GM12875 (cell line): ENCODE results near the gene ZNF620.

Source experiments
- H3K4me3 ChIP-seq: one replicate; pipeline ENCODE4 v1.5.1; 2011; ENCODE audit warnings: low read depth, low read length, control low read depth
- TF ChIP-seq, protein P1 (sequence below): IDR thresholded peaks from 2 replicates; pipeline ENCODE4 v1.5.1; 2011; ENCODE audit warnings: low read depth, mild to moderate bottlenecking, control low read depth, inconsistent platforms, low read length, moderate library complexity, borderline replicate concordance; ENCODE audit not compliant: insufficient read depth

The ZNF620 gene

DNA sequence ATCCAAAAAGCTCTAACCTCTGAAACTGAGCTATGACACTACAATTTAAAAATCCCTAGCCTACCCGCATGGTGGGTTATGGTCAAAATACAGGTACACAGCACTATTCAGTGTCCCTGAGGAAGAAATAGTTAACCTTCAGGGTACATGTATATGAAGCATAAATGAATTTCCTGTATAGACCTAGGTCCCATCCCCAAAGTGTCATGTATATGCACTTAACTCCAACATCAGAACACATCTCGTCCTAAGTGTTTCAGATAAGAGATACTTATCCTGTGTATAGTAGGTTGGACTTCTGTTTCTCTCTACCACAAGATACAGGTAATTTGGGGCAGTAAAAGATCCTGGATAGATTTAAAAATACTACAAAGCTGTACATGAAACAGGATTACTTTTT, 42.3 kb upstream of the ZNF620 start:
- TF ChIP-seq, protein P1, sequence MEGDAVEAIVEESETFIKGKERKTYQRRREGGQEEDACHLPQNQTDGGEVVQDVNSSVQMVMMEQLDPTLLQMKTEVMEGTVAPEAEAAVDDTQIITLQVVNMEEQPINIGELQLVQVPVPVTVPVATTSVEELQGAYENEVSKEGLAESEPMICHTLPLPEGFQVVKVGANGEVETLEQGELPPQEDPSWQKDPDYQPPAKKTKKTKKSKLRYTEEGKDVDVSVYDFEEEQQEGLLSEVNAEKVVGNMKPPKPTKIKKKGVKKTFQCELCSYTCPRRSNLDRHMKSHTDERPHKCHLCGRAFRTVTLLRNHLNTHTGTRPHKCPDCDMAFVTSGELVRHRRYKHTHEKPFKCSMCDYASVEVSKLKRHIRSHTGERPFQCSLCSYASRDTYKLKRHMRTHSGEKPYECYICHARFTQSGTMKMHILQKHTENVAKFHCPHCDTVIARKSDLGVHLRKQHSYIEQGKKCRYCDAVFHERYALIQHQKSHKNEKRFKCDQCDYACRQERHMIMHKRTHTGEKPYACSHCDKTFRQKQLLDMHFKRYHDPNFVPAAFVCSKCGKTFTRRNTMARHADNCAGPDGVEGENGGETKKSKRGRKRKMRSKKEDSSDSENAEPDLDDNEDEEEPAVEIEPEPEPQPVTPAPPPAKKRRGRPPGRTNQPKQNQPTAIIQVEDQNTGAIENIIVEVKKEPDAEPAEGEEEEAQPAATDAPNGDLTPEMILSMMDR: no peak
- no peak overlapping the region for H3K4me3 ChIP-seq

DNA sequence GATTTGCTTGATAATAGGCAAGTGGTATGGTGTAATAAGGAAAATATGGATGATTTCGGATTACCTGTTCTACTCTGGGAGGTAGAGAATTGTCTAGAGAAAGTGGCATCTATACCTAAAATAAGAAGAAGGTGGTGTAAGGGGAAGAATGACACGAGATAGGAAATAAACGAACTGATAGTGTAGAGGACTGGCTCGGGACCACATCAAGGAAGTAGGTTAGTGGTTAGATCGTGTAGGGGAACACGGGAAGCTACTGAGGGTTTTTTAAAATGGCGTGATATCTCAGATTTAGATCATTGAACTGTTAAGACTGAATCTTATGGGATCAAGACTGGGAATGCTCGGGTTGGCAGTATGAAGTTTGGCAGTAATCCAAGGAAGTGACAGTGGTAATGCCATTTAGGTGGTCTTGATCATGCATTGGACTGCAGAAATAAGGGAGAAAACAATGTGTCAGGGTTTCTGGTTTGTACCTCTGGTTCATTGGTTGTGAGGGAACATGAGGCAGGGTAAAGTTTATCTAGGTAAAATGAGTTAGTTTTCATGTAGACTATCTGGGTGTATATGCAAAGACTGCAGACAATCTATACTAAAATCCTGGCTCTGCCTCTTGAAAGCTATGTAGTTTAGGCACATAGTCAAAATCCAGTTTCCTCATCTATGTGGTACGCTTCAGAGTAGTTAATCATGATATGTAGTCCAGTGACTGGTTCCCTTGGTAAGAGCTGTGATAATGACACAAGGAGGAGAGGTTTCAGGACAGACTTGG, 41.3 kb upstream of the ZNF620 start:
- H3K4me3 ChIP-seq: no peak overlapping the region
- TF ChIP-seq, protein P1: no peak

DNA sequence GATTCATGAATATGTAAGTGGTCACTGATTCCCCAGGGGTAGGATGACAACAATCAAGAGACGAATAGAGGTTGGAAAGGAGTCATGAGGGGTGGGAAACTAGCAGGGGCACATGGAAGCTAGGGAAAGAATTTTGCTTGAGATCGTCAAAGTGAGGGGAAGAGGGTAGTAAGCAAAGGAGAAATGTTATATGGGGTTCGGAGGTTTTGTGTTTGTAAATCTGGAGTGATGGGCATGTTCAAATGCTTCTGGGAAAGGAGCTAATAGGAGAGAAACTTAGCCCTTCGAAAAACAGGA, 40.8 kb upstream of the ZNF620 start:
- H3K4me3 ChIP-seq: no peak overlapping the region
- TF ChIP-seq, protein P1: no peak

DNA sequence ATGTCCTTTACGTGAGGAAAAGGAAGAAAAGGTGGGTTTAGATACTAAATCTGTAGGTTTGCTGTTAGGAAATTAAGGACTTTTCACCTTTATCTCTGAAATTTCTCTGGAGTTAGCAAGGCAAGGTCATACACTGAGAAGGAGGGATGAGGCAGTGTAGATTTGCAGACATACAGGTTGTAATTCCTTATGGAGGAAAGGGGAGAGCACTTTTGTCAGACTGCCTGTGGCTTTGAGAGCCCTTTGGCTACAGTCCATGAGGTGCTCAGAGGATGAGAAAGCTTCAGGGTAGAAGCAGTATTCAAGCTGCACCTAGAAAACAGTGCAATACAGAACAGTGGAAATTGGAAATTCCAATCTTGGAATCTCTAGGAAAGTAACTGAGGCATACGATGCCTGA, 40.4 kb upstream of the ZNF620 start:
- H3K4me3 ChIP-seq: no peak overlapping the region
- TF ChIP-seq, protein P1: no peak

DNA sequence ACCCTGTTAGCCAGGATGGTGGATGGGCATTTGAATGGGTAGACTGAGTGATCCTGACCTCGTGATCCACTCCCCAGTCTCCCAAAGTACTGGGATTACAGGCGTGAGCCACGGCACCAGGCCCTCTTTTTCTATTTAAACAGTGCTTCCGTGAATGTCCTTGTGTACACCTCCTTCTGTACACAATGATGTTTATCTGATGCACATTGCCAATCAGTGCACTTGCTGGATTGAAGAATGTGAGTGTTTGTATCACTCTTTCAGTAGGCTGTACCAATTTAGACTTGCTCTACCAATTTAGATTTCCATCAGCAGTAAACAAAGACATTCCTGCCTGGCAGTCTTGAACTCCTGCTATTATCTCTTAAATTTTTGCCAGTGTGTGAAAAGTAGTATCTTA, 37.8 kb upstream of the ZNF620 start:
- TF ChIP-seq, protein P1: no peak
- H3K4me3 ChIP-seq: no peak overlapping the region

DNA sequence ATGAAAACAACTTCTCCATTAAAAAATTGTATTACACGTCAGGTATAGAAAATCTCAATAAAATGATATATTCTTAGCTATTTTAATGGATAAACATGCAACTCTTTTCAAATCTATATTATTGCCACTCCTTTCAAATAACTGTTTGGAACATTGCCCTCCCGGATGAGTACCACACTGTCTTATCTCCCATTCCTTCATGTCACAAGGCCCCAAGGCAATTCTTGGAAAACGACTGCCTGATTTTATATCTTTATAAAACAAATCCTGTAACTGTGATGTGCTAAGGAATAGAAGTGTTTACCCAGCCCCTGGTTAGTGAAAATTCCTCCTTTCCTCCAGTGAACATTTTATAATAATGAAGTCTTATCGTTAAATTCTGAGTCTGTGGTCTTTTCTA, 35.1 kb upstream of the ZNF620 start:
- TF ChIP-seq, protein P1: no peak
- no peak overlapping the region for H3K4me3 ChIP-seq
